Omental fat pad (tissue), 4 donors: ENCODE data around the gene ENO1. TPM values are rescaled to one million over a fixed set of nuclear protein-coding genes. Genes with fewer than 3 reads are reported as not detected.
"Not testable (repeated sequence)": the region's sequence is repeated elsewhere in the genome, so short reads cannot be mapped to it uniquely, and the experiment has no call there.

Source experiments
- ATAC-seq: fragments of 150-250 bp; one replicate; pipeline ENCODE4 v1.9.1; 2016; ENCODE audit warnings: mild to moderate bottlenecking, moderate library complexity; ENCODE audit not compliant: low FRiP score
- DNase-seq: peaks from one replicate; pipeline ENCODE4 v3.0.0-alpha.2; 2019; ENCODE audit warnings: low spot score
- total RNA-seq, 4 donors: library from RNA; depleted of rRNA; stranded (reverse); fragments of >200 nt; gene quantifications; one replicate each; pipeline ENCODE4 v1.1.0, GENCODE V29; 2016
- TF ChIP-seq, protein P1 (sequence below), 3 donors: fragments of 450-650 bp; IDR thresholded peaks; one replicate each; pipeline ENCODE4 v1.5.1; 2016 to 2017; ENCODE audit warnings: antibody characterized with exemption in 3 of 3, mild to moderate bottlenecking in 3 of 3, moderate library complexity in 2 of 3

ENO1 gene
- total RNA-seq: 1,000 to 10,000 TPM in 1 of 4 donors, 100 to 1,000 TPM in 3; 322 to 1,205 (median 623) TPM

DNA sequence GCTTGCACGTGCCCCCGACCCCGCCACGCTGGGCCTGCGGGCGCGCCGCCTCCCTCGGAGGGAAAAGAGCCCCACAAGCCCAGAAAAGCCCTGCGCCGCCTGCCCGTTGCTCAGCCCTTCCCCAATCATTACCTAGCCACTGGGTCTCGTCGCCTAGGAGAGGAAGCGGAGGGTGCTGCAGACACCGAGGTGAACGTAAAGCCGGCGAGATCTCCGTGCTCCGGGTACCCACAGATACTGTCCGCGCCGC is at the start of gene ENO1:
Gene ENO1, minus strand, starts transcription at position 239 of the 250 bp plus-strand sequence. CDS start 3,778 bp downstream, outside the sequence.
- ATAC-seq (peak; percentile 1), DNase-seq (no peak)
- TF ChIP-seq, protein P1, sequence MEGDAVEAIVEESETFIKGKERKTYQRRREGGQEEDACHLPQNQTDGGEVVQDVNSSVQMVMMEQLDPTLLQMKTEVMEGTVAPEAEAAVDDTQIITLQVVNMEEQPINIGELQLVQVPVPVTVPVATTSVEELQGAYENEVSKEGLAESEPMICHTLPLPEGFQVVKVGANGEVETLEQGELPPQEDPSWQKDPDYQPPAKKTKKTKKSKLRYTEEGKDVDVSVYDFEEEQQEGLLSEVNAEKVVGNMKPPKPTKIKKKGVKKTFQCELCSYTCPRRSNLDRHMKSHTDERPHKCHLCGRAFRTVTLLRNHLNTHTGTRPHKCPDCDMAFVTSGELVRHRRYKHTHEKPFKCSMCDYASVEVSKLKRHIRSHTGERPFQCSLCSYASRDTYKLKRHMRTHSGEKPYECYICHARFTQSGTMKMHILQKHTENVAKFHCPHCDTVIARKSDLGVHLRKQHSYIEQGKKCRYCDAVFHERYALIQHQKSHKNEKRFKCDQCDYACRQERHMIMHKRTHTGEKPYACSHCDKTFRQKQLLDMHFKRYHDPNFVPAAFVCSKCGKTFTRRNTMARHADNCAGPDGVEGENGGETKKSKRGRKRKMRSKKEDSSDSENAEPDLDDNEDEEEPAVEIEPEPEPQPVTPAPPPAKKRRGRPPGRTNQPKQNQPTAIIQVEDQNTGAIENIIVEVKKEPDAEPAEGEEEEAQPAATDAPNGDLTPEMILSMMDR (IDR thresholded peaks at IDR 0.05): no peak

DNA sequence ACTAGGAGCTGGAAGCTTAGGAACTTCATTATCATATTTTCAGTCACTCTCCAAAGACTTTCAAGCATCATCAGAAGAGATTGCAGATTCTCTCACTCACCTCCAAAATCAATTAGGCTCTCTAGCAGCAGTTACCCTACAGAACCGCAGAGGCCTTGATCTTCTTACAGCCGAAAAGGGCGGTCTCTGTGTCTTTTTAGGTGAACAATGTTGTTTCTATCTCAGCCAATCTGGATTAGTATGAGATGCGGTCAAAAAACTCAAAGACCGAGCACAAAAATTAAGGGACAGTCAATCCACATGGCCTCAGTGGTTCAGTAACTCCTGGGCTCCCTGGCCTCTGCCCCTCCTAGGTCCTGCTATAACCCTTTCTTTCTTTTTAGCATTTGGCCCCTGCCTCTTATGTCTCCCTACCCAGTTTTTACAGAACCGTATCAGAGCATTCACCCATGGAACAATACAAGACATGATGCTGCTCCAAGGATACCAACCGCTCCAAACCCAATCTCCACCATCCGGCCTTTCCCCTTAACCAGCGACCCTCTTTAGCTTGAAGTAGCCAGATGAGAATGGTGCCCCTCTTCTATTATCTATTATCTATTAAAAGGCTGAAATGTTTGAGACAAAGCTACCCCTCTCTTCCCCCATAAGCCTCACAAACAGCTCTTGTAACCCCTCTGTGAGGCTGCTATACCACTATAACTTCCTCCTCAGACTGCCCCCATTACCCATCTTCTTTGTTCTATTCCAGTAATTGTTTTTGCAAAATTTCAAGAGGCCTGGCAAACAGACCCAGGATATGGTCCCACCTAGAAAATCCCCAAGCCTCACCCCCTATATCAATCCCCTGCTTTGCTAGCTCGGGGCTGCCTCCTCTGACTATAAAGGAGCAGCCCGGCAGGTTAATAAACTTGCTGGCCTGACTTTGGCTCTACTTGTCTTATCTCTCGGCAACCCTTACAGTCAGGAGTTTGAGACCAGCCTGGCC is 48.5 kb upstream of the ENO1 start:
- no peak for ATAC-seq
- TF ChIP-seq, protein P1 (IDR thresholded peaks at IDR 0.05): no peak

DNA sequence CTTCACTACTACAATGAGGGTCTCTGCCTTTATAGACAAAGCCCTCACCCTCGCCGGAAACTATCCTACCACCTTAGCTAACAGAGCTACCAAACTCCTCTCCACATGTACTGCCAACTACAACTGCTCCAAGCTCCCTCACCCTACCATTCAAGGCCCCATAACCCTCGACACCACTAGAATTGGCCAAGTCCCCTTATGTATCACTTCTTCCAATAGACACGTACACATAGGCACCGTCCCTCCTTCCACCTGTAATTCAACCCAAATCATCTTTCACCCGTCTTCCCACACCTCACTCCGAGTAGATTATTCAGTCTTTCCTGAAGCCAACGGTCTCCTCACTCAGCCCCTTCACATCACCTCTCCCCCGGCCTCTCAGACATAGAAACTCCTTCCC is 47.5 kb upstream of the ENO1 start:
- no peak for ATAC-seq
- DNase-seq: no peak
- TF ChIP-seq, protein P1 (IDR thresholded peaks at IDR 0.05): no peak

More for the DNA sequence above, 48.5 kb upstream of the ENO1 start:
- no peak for DNase-seq

DNA sequence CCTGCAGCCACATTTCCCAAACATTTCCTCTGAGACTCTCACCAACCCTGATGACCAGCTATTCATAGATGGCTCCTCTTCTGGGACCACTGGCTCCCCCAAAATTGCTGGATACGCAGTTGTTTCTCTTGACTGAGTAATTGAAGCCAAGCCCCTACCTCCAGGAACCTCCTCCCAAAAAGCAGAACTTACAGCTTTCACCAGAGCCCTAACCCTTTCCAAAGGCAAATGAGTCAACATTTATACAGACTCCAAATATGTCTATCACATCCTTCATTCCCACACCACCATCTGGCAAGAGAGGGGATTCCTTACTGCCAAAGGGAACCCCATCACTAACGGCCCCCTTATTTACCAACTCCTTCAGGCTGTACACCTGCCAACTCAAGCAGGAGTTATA is 46.9 kb upstream of the ENO1 start:
- no peak for ATAC-seq
- TF ChIP-seq, protein P1 (IDR thresholded peaks at IDR 0.05): no peak
- DNase-seq: no peak

DNA sequence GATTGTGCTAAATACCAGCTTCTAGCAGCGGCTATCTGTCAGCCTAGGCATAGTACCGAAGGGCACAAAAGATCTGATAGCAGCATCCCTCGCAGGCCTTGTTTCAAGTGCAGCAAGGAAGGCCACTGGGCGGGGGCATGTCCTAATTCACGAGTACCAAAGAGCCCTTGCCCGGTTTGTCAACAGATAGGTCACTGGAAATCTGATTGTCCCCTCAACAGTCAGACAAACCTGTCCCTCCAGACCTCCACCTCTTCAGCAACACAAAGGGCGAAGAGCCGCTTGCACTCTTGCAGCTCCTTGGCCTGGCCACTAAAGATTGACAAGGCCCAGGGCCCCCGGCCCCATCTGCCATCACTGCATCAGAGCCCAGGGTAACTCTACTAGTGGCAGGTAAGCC is 44.5 kb upstream of the ENO1 start:
- DNase-seq: no peak
- TF ChIP-seq, protein P1 (IDR thresholded peaks at IDR 0.05): no peak
- ATAC-seq: no peak

DNA sequence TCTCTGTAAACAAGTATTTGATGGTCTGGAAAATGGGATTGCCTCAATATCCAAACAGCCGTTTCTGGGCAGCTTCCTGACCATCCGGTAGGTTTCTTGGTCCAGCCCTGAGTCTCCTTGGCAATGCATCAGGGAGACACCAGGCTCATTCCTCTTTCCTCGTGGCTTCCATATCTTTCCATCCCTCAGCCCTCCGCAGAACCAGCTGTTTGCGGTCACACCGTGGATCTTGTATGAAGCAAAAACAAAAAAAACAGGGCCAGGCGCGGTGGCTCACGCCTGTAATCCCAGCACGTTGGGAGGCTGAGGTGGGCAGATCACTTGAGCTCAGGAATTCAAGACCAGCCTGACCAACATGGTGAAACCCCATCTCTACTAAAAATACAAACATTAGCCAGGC is 39.0 kb upstream of the ENO1 start:
- DNase-seq, ATAC-seq: not testable (repeated sequence)

DNA sequence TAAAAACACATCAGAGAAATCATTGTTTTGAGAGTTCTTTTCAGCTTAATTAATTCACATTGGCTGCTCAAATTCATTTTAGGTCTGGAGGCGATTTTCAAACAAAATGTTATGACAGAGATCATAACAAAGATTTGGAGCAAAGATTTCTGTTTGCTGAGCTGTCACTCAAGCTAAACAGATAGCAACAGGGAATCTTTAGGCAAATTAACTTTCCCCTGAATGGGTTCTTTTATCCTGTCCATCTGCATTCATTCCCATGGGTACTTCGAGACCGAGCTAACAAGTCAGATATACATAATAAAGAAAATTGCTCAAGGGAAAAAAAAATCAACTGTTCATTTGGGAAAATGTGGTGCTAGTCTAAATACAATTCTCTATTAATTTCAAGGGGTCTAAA is 37.0 kb upstream of the ENO1 start:
- no peak for DNase-seq
- TF ChIP-seq, protein P1 (IDR thresholded peaks at IDR 0.05): no peak
- no peak for ATAC-seq
